Measurements from ENCODE around the gene CNIH3. TPM values are rescaled to one million over a fixed set of nuclear protein-coding genes. Genes with fewer than 3 reads are reported as not detected.

The CNIH3 gene
- total and polyA plus RNA-seq, 10 of the 15 experiments (the other 5 are each of a cell fraction or from before 2014, with no cell fraction given) = 0.77 to 5.8 (median 1.8) TPM

- TF ChIP-seq SKIL (IDR thresholded peaks at IDR 0.05; ENCODE audit: low read depth, poor library complexity, severe bottlenecking) (peak; percentile 64), MTA2 (IDR thresholded peaks at IDR 0.05; ENCODE audit: low read depth) (peak; percentile 84), EZH2 (IDR thresholded peaks at IDR 0.05; ENCODE audit: borderline replicate concordance, control insufficient read depth, low read depth, low read length) (no peak)
These were observed 167.0 kb downstream of the CNIH3 start (continued) for GRCh38 chr1:224783006-224783651.

GRCh38 chr1:224784265-224785039, 168.3 kb downstream of the CNIH3 start:
- WGBS (ENCODE audit: insufficient coverage, insufficient replicate concordance, low lambda C conversion rate, missing lambda C conversion rate) = 86% methylated on average over 4 of the region's 4 CpGs
- ChIA-PET SMC1A (ENCODE audit: uncharacterized antibody, unreplicated experiment) (interaction anchor here (0.9 to 8.4 kb wide), 12 partner anchors 13 to 271 kb away, joined by 3 to 125 read pairs (median 4); no protein-coding TSS in a partner anchor), POLR2A (interaction anchor here (1.2 to 4.6 kb wide), 4 partner anchors 20 to 47 kb away, joined by 3 to 22 read pairs (median 8); no protein-coding TSS in a partner anchor), RAD21 (ENCODE audit: unreplicated experiment) (interaction anchor here (1.1 to 6.0 kb wide), 4 partner anchors 39 to 67 kb away, joined by 3 to 78 read pairs (median 6); no protein-coding TSS in a partner anchor), CTCF (interaction anchor here (0.7 to 3.4 kb wide), 7 partner anchors 38 to 83 kb away, joined by 3 to 19 read pairs (median 4); no protein-coding TSS in a partner anchor)
- Histone ChIP-seq H3K27ac (ENCODE audit: control insufficient read depth, insufficient read depth) (no peak overlapping the region), H3K9me3 (replicated peaks; ENCODE audit: control insufficient read depth, insufficient read depth, low read length) (peaks cover 8% of the 10 kb centered on the region; the same call in 2 of the 3 replicates), H3K4me3 (no peak overlapping the region), H3K4me1 (ENCODE audit: control insufficient read depth, insufficient read depth, low read length) (peaks cover 25% of the 10 kb centered on the region), H2AFZ (ENCODE audit: control insufficient read depth, low read depth, low read length) (no peak overlapping the region), H3K36me3 (ENCODE audit: control insufficient read depth in 2 of 2, insufficient read depth in 2 of 2, low read length in 1 of 2) (no peaks in the 10 kb centered on the region), H4K20me1 (ENCODE audit: control insufficient read depth, insufficient read depth) (no peaks in the 10 kb centered on the region), H3K9ac (ENCODE audit: control insufficient read depth, insufficient read depth, low read length) (no peak overlapping the region), H3K79me2 (ENCODE audit: control insufficient read depth, insufficient read depth, low read length) (no peaks in the 10 kb centered on the region), H3K27me3 (replicated peaks in 1 of 2; ENCODE audit: control insufficient read depth in 2 of 2, insufficient read depth in 2 of 2, low read length in 1 of 2) (no peaks in the 10 kb centered on the region), H3K4me2 (ENCODE audit: control insufficient read depth, insufficient read depth) (no peak overlapping the region)
- in situ Hi-C loops (cut with MboI) = no loop called here
- FAIRE-seq = no peak
- BruUV-seq (replicated peaks) = no TSS peak
- intact Hi-C loops (cut with micrococcal nuclease; ENCODE audit: unreplicated experiment) = loop anchor here (5.0 kb wide), 2 partner anchors 37 to 68 kb away; no protein-coding TSS in a partner anchor
- peak; percentile 56 for ATAC-seq
- no peak for DNase-seq (ENCODE audit: low read depth, low spot score)
- TF ChIP-seq TARDBP (IDR thresholded peaks at IDR 0.05; ENCODE audit: borderline replicate concordance) = no peak
- no peak for TF ChIP-seq SUPT20H (IDR thresholded peaks at IDR 0.05; ENCODE audit: borderline replicate concordance, control insufficient read depth, low read depth, low read length)
- TF ChIP-seq USF1 (IDR thresholded peaks at IDR 0.05; ENCODE audit: borderline replicate concordance, extremely low read length, insufficient read depth, low read depth, low read length) = no peak
- TF ChIP-seq NR2C2 (IDR thresholded peaks at IDR 0.05; ENCODE audit: borderline replicate concordance, control insufficient read depth, insufficient read length, low read depth) = no peak
- TF ChIP-seq ZNF622 (IDR thresholded peaks at IDR 0.05) = no peak
- TF ChIP-seq ZBTB40 (IDR thresholded peaks at IDR 0.05; ENCODE audit: borderline replicate concordance) = 0 out of 2 replicates have a peak, but pooled peaks have one; percentile 35
- no peak for TF ChIP-seq TBL1XR1 (IDR thresholded peaks at IDR 0.05; ENCODE audit: low read depth, low read length)
- TF ChIP-seq RUNX3 (IDR thresholded peaks at IDR 0.05; ENCODE audit: low read length) = peak; percentile 50; the same call in 1 of the 2 replicates
- TF ChIP-seq SIX5 (IDR thresholded peaks at IDR 0.05; ENCODE audit: low read depth, low read length, severe bottlenecking) = no peak

Data from GM12878 (cell line).